ENCODE results near the gene SHD. TPM values are rescaled to one million over a fixed set of nuclear protein-coding genes. Genes with fewer than 3 reads are reported as not detected.

Gene SHD
- total and polyA plus RNA-seq, 7 donors: 0.04 to 2.1 (median 0.52) TPM; not detected in 1

- H3K4me3 ChIP-seq: no peak overlapping the region
- H3K27me3 ChIP-seq (ENCODE audit: insufficient read depth in 3 of 3, low read length in 2 of 3): peaks cover 0 to 40% (median 16%) of the 10 kb centered on the region in 3 donors
- H3K4me1 ChIP-seq: peaks cover 4% of the 10 kb centered on the region
- H3K9me3 ChIP-seq: no peaks in the 10 kb centered on the region
- no peak for TF ChIP-seq CTCF (IDR thresholded peaks at IDR 0.05)
- 32 to 41% (median 37%) methylated on average over 16 of the region's 16 CpGs for WGBS, 3 donors
- intact Hi-C loops (cut with DNase I): loop anchor here in 1 of 2 donors (10.0 kb wide), 1 partner anchor 138 kb away; no protein-coding TSS in a partner anchor
- DNase-seq (no peak), ATAC-seq (no peak)
- peaks cover 0 to 3% of the 10 kb centered on the region in 2 donors for H3K36me3 ChIP-seq (ENCODE audit: insufficient read depth in 1 of 2, low read depth in 1 of 2)
- H3K27ac ChIP-seq: no peak overlapping the region
Measured at GRCh38 chr19:4277191-4277696, 1.8 kb upstream of the SHD start.

GRCh38 chr19:4278010-4278409, 1.1 kb upstream of the SHD start:
- ATAC-seq (no peak), DNase-seq (no peak)
- 19 to 43% (median 28%) methylated on average over 4 of the region's 4 CpGs for WGBS, 3 donors
- no peak overlapping the region for H3K4me3 ChIP-seq
- H3K9me3 ChIP-seq: no peaks in the 10 kb centered on the region
- H3K4me1 ChIP-seq: peaks cover 4% of the 10 kb centered on the region
- no peak for TF ChIP-seq CTCF (IDR thresholded peaks at IDR 0.05)
- H3K27me3 ChIP-seq (ENCODE audit: insufficient read depth in 3 of 3, low read length in 2 of 3): peaks cover 0 to 48% (median 16%) of the 10 kb centered on the region in 3 donors
- intact Hi-C loops (cut with DNase I): loop anchor here in 1 of 2 donors (10.0 kb wide), 1 partner anchor 137 kb away; no protein-coding TSS in a partner anchor
- H3K27ac ChIP-seq: no peak overlapping the region
- H3K36me3 ChIP-seq (ENCODE audit: insufficient read depth in 1 of 2, low read depth in 1 of 2): no peaks in the 10 kb centered on the region

DNA sequence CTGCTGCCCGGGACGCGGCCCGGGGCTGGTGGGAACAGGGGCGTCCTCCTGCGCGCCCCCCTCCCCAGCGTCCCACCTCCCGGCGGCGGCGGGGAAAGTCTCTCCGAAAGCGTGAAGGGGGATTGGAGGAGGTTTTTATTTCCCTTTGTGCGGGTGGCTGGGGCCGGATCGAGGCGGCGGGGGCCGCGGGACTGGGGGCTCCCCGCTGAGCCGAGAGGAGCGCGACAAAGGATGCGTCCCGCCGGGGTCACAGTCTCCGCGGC, 132 bp downstream of the SHD start:
- TF ChIP-seq CTCF (IDR thresholded peaks at IDR 0.05): no peak
- peak overlapping the region; percentile 51 for H3K4me3 ChIP-seq
- ATAC-seq: no peak
- no peaks in the 10 kb centered on the region for H3K36me3 ChIP-seq (ENCODE audit: insufficient read depth in 1 of 2, low read depth in 1 of 2)
- 0 to 1% (median 1%) methylated on average over 12 to 30 of the region's 30 CpGs for WGBS, 3 donors
- peaks cover 4% of the 10 kb centered on the region for H3K4me1 ChIP-seq
- no peak overlapping the region for H3K27ac ChIP-seq
- DNase-seq: no peak
- peaks cover 0 to 51% (median 16%) of the 10 kb centered on the region in 3 donors for H3K27me3 ChIP-seq (ENCODE audit: insufficient read depth in 3 of 3, low read length in 2 of 3)
- no peaks in the 10 kb centered on the region for H3K9me3 ChIP-seq
- intact Hi-C loops (cut with DNase I): loop anchor here in 1 of 2 donors (10.0 kb wide), 1 partner anchor 136 kb away; no protein-coding TSS in a partner anchor

DNA sequence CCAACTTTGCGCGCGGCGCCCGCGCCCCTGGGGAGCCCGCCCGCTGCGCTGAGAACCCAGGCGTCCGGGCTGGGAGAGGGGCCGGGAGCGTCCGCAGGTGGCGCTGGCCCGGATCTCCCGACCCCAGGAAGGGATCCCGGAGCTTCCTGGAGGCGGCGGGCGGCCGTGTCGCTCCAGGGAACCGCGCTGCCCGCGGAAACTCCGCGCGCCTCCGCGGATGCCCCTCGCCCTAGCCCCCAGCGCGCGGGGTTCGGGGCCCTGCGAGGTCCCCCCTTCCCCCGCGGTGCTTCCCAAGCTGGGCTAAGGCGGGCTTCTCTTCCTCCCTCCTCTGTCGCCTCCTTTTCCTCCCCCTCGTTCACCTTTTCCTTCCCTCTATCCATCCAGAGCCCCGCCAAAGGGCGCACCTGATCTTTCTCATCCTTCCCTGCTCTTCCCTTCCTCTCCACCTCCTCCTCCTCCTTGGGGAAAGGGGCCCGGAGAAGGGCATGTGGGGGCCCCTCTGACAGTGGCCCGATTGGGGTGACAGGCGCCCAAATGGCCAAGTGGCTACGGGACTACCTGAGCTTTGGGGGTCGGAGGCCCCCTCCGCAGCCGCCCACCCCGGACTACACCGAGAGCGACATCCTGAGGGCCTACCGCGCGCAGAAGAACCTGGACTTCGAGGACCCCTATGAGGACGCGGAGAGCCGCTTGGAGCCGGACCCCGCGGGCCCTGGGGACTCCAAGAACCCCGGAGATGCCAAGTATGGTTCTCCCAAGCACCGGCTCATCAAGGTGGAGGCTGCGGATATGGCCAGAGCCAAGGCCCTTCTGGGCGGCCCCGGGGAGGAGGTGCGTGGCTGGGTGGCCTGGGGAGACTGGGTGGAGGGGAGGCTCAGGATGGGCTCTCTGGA, 710 bp downstream of the SHD start:
- no peak for TF ChIP-seq CTCF (IDR thresholded peaks at IDR 0.05)
- intact Hi-C loops (cut with DNase I): loop anchor here in 1 of 2 donors (10.0 kb wide), 1 partner anchor 135 kb away; no protein-coding TSS in a partner anchor
- no peak for DNase-seq

More for the DNA sequence above, 710 bp downstream of the SHD start:
- Histone ChIP-seq H3K4me1 (peaks cover 4% of the 10 kb centered on the region), H3K4me3 (peak overlapping the region; percentile 51), H3K27me3 (ENCODE audit: insufficient read depth in 3 of 3, low read length in 2 of 3) (peaks cover 0 to 57% (median 16%) of the 10 kb centered on the region in 3 donors), H3K9me3 (no peaks in the 10 kb centered on the region), H3K27ac (no peak overlapping the region), H3K36me3 (ENCODE audit: insufficient read depth in 1 of 2, low read depth in 1 of 2) (no peaks in the 10 kb centered on the region)
- ATAC-seq: no peak
- WGBS, 3 donors: 3 to 9% (median 3%) methylated on average over 45 to 71 of the region's 71 CpGs

Measured in psoas muscle (tissue), 8 donors.